ENCODE data around the gene L3MBTL2.

- no peak for TF ChIP-seq CTCF (IDR thresholded peaks at IDR 0.05)
- TF ChIP-seq POLR2AphosphoS5 (IDR thresholded peaks at IDR 0.05): peak in 2 of 4 donors; percentile 4 to 15
- no peak for TF ChIP-seq POLR2A (IDR thresholded peaks at IDR 0.05)
- TF ChIP-seq EP300 (IDR thresholded peaks at IDR 0.05): no peak
Observed at GRCh38 chr22:41216984-41217383, 11.9 kb downstream of the L3MBTL2 start.
